ENCODE data around the gene CFAP300. TPM values are rescaled to one million over a fixed set of nuclear protein-coding genes. Genes with fewer than 3 reads are reported as not detected.

Gene CFAP300
- total and polyA plus RNA-seq, 2 donors (not counting 1 experiment from before 2014, with no cell fraction given): 6.4 to 7.9 TPM

DNA sequence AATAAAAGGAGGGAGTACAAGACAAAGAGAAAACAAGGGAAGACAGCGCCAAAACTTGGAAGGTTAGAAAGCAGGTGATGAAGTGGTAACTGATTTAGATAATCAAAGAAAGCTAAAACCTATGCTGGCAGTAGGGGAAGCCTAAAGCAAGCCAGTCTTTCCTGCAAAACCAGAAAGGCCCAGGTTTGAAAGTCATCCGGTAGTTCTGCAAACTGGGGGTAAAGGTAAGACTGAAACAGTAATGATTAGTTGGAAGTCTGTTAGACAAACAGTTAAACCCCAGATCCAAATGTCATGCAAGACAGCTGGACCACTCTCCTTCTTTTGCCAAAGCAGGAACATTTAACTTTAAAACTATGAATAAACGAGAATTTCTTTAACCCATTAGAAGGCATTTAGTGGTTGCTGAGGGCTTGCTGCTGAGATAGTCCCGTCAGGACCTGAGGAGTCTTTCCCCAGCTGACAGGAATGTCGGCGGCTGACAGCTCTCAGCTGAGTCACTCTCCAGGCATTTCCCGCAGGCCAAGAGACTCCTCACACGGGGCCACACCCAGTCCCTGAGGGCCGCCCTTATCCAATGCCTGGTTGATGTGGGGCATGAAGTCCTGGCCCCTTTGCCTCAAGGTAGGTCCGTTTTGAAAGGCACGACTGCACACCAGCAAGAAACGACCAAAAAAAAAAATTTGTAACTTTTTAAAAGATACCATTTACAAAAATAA is 36.3 kb upstream of the CFAP300 start:
- no peaks in the 10 kb centered on the region for H3K27me3 ChIP-seq (ENCODE audit: control insufficient read depth, insufficient read depth, low read length)
- no peaks in the 10 kb centered on the region for H3K36me3 ChIP-seq (ENCODE audit: control insufficient read depth, insufficient read depth, low read length)
- no peaks in the 10 kb centered on the region for H4K20me1 ChIP-seq (ENCODE audit: control insufficient read depth, extremely low read depth, insufficient read depth, low read length)
- H3K4me1 ChIP-seq (ENCODE audit: control insufficient read depth, extremely low read depth, insufficient read depth, low read length): peaks cover 18% of the 10 kb centered on the region
- no peaks in the 10 kb centered on the region for H3K9me3 ChIP-seq (ENCODE audit: control insufficient read depth, insufficient read depth, low read depth, low read length)
- no peaks in the 10 kb centered on the region for H3K79me2 ChIP-seq (ENCODE audit: control insufficient read depth, insufficient read depth, low read length)
- DNase-seq (ENCODE audit: low read depth in 2 of 2): peak; percentile 79 to 92
- TF ChIP-seq, protein P1, sequence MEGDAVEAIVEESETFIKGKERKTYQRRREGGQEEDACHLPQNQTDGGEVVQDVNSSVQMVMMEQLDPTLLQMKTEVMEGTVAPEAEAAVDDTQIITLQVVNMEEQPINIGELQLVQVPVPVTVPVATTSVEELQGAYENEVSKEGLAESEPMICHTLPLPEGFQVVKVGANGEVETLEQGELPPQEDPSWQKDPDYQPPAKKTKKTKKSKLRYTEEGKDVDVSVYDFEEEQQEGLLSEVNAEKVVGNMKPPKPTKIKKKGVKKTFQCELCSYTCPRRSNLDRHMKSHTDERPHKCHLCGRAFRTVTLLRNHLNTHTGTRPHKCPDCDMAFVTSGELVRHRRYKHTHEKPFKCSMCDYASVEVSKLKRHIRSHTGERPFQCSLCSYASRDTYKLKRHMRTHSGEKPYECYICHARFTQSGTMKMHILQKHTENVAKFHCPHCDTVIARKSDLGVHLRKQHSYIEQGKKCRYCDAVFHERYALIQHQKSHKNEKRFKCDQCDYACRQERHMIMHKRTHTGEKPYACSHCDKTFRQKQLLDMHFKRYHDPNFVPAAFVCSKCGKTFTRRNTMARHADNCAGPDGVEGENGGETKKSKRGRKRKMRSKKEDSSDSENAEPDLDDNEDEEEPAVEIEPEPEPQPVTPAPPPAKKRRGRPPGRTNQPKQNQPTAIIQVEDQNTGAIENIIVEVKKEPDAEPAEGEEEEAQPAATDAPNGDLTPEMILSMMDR (conservative IDR thresholded peaks at IDR 0.05 in 1 of 2, IDR thresholded peaks at IDR 0.05 in 1 of 2; ENCODE audit: low read depth in 1 of 2, low read length in 2 of 2): no peak
- no peak for TF ChIP-seq EZH2 (IDR thresholded peaks at IDR 0.05; ENCODE audit: low read length, missing control alignments)
- no peak overlapping the region for H3K9ac ChIP-seq (ENCODE audit: insufficient read depth, low read length)
- H3K27ac ChIP-seq (ENCODE audit: insufficient read depth, low read length): peak overlapping the region; percentile 37
- H3K4me3 ChIP-seq (replicated peaks in 1 of 4; ENCODE audit: control extremely low read depth in 1 of 4, insufficient read depth in 1 of 4, low read depth in 3 of 4, low read length in 4 of 4): no peak overlapping the region
- peak overlapping the region; percentile 28 for H3K4me2 ChIP-seq (ENCODE audit: extremely low read depth, insufficient read depth, low read length)
- peak overlapping the region; percentile 35 for H2AFZ ChIP-seq (ENCODE audit: low read length)

GRCh38 chr11:102012946-102013345 is 34.3 kb upstream of the CFAP300 start:
- no peaks in the 10 kb centered on the region for H3K36me3 ChIP-seq (ENCODE audit: control insufficient read depth, insufficient read depth, low read length)
- DNase-seq (ENCODE audit: low read depth in 2 of 2): peak in 1 of 2 donors; percentile 6
- H3K9me3 ChIP-seq (ENCODE audit: control insufficient read depth, insufficient read depth, low read depth, low read length): no peaks in the 10 kb centered on the region
- no peak overlapping the region for H3K27ac ChIP-seq (ENCODE audit: insufficient read depth, low read length)
- no peak overlapping the region for H3K4me3 ChIP-seq (replicated peaks in 1 of 4; ENCODE audit: control extremely low read depth in 1 of 4, insufficient read depth in 1 of 4, low read depth in 3 of 4, low read length in 4 of 4)
- H3K4me2 ChIP-seq (ENCODE audit: extremely low read depth, insufficient read depth, low read length): no peak overlapping the region
- H4K20me1 ChIP-seq (ENCODE audit: control insufficient read depth, extremely low read depth, insufficient read depth, low read length): no peaks in the 10 kb centered on the region
- no peaks in the 10 kb centered on the region for H3K79me2 ChIP-seq (ENCODE audit: control insufficient read depth, insufficient read depth, low read length)
- TF ChIP-seq, protein P1 (conservative IDR thresholded peaks at IDR 0.05 in 1 of 2, IDR thresholded peaks at IDR 0.05 in 1 of 2; ENCODE audit: low read depth in 1 of 2, low read length in 2 of 2): no peak
- no peak for TF ChIP-seq EZH2 (IDR thresholded peaks at IDR 0.05; ENCODE audit: low read length, missing control alignments)
- H3K9ac ChIP-seq (ENCODE audit: insufficient read depth, low read length): no peak overlapping the region
- H3K27me3 ChIP-seq (ENCODE audit: control insufficient read depth, insufficient read depth, low read length): no peaks in the 10 kb centered on the region
- H3K4me1 ChIP-seq (ENCODE audit: control insufficient read depth, extremely low read depth, insufficient read depth, low read length): peaks cover 13% of the 10 kb centered on the region
- H2AFZ ChIP-seq (ENCODE audit: low read length): no peak overlapping the region

DNA sequence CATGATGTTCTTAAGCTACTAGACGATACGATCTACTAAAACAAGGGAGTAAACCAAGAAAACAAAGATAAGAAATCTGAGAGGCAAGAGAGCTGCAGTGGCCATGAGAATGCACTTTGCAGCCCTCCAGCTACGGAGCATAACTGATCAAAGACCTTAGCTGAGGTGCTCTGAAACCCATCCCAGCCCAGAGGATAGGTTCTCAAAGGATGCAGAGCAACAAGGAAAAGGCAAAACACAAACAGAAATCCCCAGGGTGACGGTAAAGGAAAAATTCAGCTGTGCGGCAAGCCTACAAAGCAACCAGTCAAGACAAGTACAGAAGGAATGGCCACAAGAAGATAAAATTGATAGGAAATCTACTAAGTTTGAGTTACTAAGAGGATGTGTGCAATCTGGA is 32.5 kb upstream of the CFAP300 start:
- H3K4me1 ChIP-seq (ENCODE audit: control insufficient read depth, extremely low read depth, insufficient read depth, low read length): peaks cover 13% of the 10 kb centered on the region
- H3K9ac ChIP-seq (ENCODE audit: insufficient read depth, low read length): no peak overlapping the region
- no peaks in the 10 kb centered on the region for H3K79me2 ChIP-seq (ENCODE audit: control insufficient read depth, insufficient read depth, low read length)
- H3K36me3 ChIP-seq (ENCODE audit: control insufficient read depth, insufficient read depth, low read length): no peaks in the 10 kb centered on the region
- no peaks in the 10 kb centered on the region for H3K27me3 ChIP-seq (ENCODE audit: control insufficient read depth, insufficient read depth, low read length)
- no peak overlapping the region for H3K27ac ChIP-seq (ENCODE audit: insufficient read depth, low read length)
- no peak overlapping the region for H2AFZ ChIP-seq (ENCODE audit: low read length)
- H3K9me3 ChIP-seq (ENCODE audit: control insufficient read depth, insufficient read depth, low read depth, low read length): no peaks in the 10 kb centered on the region
- H4K20me1 ChIP-seq (ENCODE audit: control insufficient read depth, extremely low read depth, insufficient read depth, low read length): no peaks in the 10 kb centered on the region
- no peak for TF ChIP-seq EZH2 (IDR thresholded peaks at IDR 0.05; ENCODE audit: low read length, missing control alignments)
- TF ChIP-seq, protein P1 (conservative IDR thresholded peaks at IDR 0.05 in 1 of 2, IDR thresholded peaks at IDR 0.05 in 1 of 2; ENCODE audit: low read depth in 1 of 2, low read length in 2 of 2): no peak
- no peak overlapping the region for H3K4me3 ChIP-seq (replicated peaks in 1 of 4; ENCODE audit: control extremely low read depth in 1 of 4, insufficient read depth in 1 of 4, low read depth in 3 of 4, low read length in 4 of 4)
- H3K4me2 ChIP-seq (ENCODE audit: extremely low read depth, insufficient read depth, low read length): no peak overlapping the region
- no peak for DNase-seq (ENCODE audit: low read depth in 2 of 2)
